Left lung (tissue), 10 donors: ENCODE measurements around the gene TAOK1. TPM values are rescaled to one million over a fixed set of nuclear protein-coding genes. Genes with fewer than 3 reads are reported as not detected.
"Not testable (repeated sequence)": the region's sequence is repeated elsewhere in the genome, so short reads cannot be mapped to it uniquely, and the experiment has no call there.

Experiments used
- ATAC-seq: fragments of 200-7000 bp; cut with Tn5 transposase; one replicate; pipeline ENCODE4 v1.9.1; 2020; ENCODE audit warnings: moderate library complexity
- DNase-seq, 4 donors: peaks; one replicate each; pipeline ENCODE4 v3.0.0-alpha.2; 2013 to 2020
- H3K27ac ChIP-seq, 2 donors: fragments of 200-600 bp; sonication (generic) in 1 of 2; one replicate each; pipeline versions ENCODE4 v1.5.0 to v1.8.0; 2020 to 2021
- H3K27me3 ChIP-seq, 2 donors: fragments of 200-600 bp; sonication (generic) in 1 of 2; one replicate each; pipeline versions ENCODE4 v1.5.0 to v1.8.0; 2020 to 2021
- H3K36me3 ChIP-seq, 2 donors: fragments of 200-600 bp; sonication (generic) in 1 of 2; one replicate each; pipeline versions ENCODE4 v1.5.0 to v1.8.0; 2020 to 2021
- H3K4me1 ChIP-seq, 2 donors: fragments of 200-600 bp; one replicate each; pipeline ENCODE4 v1.8.0; 2021
- H3K4me3 ChIP-seq, 2 donors: fragments of 200-600 bp; sonication (generic) in 1 of 2; one replicate each; pipeline versions ENCODE4 v1.5.0 to v1.8.0; 2020 to 2021; ENCODE audit warnings: mild to moderate bottlenecking in 1 of 2
- H3K9me3 ChIP-seq, 2 donors: fragments of 200-600 bp; sonication (generic) in 1 of 2; one replicate each; pipeline versions ENCODE4 v1.5.0 to v1.8.0; 2020 to 2021
- intact Hi-C, 2 donors: fragments of 100-400 bp; cut with DNase I; formaldehyde crosslinking; loops; one replicate each; pipeline versions ENCODE4 v1.11.2 to v1.14.2; 2022
- polyA plus RNA-seq, 6 donors: library from polyadenylated mRNA; unstranded; fragments of 120-200 nt; gene quantifications; one replicate each; pipeline ENCODE4 v1.2.1, GENCODE V29; 2013; ENCODE audit not compliant: insufficient read length in 6 of 6
- total RNA-seq, 2 donors: library from RNA; stranded (reverse); fragmentation: NEBNext Ultra II Directional; extraction: Animal tissue kit (Norgen Biotek cat#: 25700); gene quantifications; one replicate each; pipeline ENCODE4 v1.2.1, GENCODE V29; 2021
- TF ChIP-seq, protein P1 (sequence below), 2 donors: fragments of 200-600 bp; sonication (generic) in 1 of 2; IDR thresholded peaks; one replicate each; pipeline versions ENCODE4 v1.5.0 to v1.8.0; 2021; ENCODE audit warnings: antibody characterized with exemption in 2 of 2
- donor health status: DM: no; HTN: yes; CAD: no.
- donor health status: DM: no; HTN: no; CAD: no.

Gene TAOK1
- total and polyA plus RNA-seq, 8 donors: 43.4 to 66.0 (median 46.3) TPM

DNA sequence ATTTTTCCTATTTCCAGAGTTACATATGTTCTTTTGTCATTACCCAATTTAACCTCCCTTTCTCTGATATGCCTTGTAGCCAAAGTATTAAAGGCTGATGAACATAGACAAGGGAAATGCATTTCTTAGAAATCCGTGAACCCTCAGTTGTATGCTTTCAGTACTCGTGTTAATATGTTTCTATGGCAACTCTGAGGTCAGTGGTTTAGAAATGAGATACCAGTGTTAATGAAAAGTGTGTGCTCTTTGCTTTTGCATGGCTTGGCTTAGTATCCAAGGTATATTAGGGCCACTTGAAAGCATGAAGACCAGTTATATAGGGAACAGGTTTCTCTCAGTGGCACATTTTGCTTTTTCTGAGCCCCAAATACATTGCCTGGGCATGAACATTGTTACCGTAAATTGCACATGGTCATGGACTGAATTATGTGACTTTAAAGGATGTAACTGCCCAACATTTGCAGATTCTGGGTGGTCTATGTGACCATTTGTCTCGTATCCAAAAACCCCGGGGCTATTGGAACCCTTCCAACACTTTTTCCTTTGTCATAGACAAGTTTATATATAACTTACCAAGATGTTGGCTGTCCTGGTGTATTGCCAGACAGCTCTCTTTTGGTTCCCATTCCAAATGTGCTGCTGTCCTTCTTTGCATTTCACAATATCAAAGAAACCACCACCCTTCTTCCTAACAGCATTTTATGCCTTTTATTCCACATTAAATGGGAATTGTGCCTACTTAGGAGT is 159.2 kb downstream of the TAOK1 start:
- Histone ChIP-seq H3K36me3 (peaks cover 0 to 11% of the 10 kb centered on the region in 2 donors), H3K4me3 (no peak overlapping the region), H3K27ac (no peak overlapping the region), H3K9me3 (no peaks in the 10 kb centered on the region), H3K27me3 (no peaks in the 10 kb centered on the region), H3K4me1 (peaks cover 0 to 5% of the 10 kb centered on the region in 2 donors)
- no peak for ATAC-seq
- DNase-seq: peak in 2 of 4 donors; percentile 69 to 77
- TF ChIP-seq, protein P1, sequence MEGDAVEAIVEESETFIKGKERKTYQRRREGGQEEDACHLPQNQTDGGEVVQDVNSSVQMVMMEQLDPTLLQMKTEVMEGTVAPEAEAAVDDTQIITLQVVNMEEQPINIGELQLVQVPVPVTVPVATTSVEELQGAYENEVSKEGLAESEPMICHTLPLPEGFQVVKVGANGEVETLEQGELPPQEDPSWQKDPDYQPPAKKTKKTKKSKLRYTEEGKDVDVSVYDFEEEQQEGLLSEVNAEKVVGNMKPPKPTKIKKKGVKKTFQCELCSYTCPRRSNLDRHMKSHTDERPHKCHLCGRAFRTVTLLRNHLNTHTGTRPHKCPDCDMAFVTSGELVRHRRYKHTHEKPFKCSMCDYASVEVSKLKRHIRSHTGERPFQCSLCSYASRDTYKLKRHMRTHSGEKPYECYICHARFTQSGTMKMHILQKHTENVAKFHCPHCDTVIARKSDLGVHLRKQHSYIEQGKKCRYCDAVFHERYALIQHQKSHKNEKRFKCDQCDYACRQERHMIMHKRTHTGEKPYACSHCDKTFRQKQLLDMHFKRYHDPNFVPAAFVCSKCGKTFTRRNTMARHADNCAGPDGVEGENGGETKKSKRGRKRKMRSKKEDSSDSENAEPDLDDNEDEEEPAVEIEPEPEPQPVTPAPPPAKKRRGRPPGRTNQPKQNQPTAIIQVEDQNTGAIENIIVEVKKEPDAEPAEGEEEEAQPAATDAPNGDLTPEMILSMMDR (IDR thresholded peaks at IDR 0.05): no peak
- intact Hi-C loops: no loop called here

DNA sequence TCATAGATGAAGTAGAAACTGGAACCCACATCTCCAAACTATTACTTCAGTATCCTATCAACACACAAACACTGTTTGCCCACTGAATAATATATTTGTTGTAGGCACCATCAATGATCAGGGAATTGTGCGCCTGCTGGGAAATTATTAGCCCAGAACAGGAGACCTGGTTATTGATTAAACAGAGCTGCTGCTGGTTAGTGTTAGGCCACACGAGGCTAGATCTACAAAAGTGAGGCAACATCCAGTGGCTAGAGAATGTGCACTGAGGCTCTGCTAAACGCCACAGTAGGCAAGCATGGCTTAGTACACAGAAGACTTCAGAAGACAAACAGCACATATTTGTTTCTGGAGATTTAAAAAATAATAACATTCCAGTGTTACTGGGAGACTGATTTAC is 165.7 kb downstream of the TAOK1 start:
- Histone ChIP-seq H3K4me3 (no peak overlapping the region), H3K27me3 (no peaks in the 10 kb centered on the region), H3K36me3 (no peaks in the 10 kb centered on the region), H3K4me1 (no peaks in the 10 kb centered on the region), H3K9me3 (no peaks in the 10 kb centered on the region), H3K27ac (no peak overlapping the region)
- DNase-seq (no peak), ATAC-seq (peak; percentile 15)
- intact Hi-C loops: no loop called here
- TF ChIP-seq, protein P1 (IDR thresholded peaks at IDR 0.05): no peak

DNA sequence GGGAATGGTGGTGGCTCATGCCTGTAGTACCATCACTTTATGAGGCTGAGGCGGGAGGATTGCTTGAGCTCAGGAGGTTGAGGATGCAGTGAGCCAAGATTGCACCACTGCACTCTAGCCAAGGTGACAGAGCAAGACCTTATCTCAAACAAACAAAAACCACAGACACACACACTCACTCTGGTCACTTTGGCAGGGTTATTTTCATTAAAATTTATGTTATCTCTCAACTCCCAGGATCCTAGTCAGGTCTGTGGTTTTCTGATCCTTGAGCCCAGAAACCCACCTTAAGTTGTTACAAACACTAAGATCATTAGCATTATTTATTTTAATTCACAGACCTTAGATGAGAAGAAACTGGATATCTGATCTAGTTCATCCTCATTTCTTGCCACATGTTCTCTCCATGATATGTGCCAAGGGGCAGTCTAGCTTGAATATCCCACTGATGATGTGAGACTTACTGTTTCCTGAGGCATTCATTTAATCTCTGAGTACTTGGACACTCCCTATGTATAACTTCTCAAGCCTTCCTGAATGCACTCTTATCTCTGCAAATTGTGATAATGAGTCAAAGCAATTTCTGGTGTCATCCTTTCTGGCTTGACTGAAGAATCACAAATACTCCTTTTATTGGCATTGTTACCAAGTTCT is 167.0 kb downstream of the TAOK1 start:
- peak; percentile 18 for ATAC-seq
- H3K4me3 ChIP-seq: no peak overlapping the region

DNA sequence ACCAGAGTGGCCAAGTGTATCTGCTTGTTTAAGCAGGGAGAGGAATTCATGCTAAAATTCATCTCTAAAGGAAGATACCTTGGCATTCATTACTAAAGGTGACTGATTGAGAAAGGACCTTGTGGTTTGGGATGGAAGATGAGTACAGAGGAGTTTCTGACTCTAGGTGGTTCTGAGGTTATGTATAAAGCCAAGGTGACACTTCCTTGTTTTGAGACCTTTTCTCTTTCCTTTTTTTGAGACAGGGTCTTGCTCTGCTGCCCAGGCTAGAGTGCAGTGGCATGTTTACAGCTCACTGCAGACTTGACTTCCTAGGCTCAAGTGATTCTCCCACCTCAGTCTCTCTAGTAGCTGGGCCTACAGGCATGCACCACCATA is 167.6 kb downstream of the TAOK1 start:
- Histone ChIP-seq H3K36me3 (peaks cover 0 to 4% of the 10 kb centered on the region in 2 donors), H3K27ac (no peak overlapping the region), H3K27me3 (no peaks in the 10 kb centered on the region), H3K4me1 (peaks cover under 1 to 19% of the 10 kb centered on the region in 2 donors), H3K9me3 (no peaks in the 10 kb centered on the region), H3K4me3 (no peak overlapping the region)
- TF ChIP-seq, protein P1 (IDR thresholded peaks at IDR 0.05): no peak
- intact Hi-C loops: no loop called here
- no peak for ATAC-seq
- DNase-seq: no peak

More for the DNA sequence above, 167.0 kb downstream of the TAOK1 start:
- Histone ChIP-seq H3K4me1 (peaks cover 0 to 14% of the 10 kb centered on the region in 2 donors), H3K27me3 (no peaks in the 10 kb centered on the region), H3K27ac (no peak overlapping the region), H3K36me3 (no peaks in the 10 kb centered on the region), H3K9me3 (no peaks in the 10 kb centered on the region)
- TF ChIP-seq, protein P1 (IDR thresholded peaks at IDR 0.05): no peak
- no peak for DNase-seq
- intact Hi-C loops: no loop called here

DNA sequence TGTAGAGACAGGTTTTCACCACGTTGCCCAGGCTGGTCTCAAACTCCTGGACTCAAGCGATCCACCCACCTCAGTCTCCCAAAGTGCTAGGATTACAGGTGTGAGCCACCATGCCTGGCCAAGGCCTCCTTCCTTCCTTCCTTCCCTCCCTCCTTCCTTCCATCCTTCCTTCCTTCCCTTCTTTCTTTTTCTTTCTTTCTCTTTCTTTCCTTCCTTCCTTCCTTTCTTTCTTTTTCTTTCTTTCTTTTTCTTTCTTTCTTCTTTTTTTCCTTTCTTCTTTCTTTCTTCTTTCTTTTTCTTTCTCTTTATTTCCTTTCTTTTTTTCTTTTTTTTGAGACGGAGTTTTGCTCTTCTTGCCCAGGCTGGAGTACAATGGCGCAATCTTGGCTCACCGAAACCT is 168.0 kb downstream of the TAOK1 start:
- DNase-seq, H3K9me3 ChIP-seq, H3K27ac ChIP-seq, H3K27me3 ChIP-seq, intact Hi-C loops, ATAC-seq, H3K36me3 ChIP-seq, H3K4me3 ChIP-seq: not testable (repeated sequence)
- peaks cover 3 to 23% of the 10 kb centered on the region in 2 donors for H3K4me1 ChIP-seq
